T-helper 1 cell treated with Interleukin-12 subunit alpha and Interleukin-12 subunit beta and Interleukin-4 antibody, amounts not matched to agents 30 ng/mL and 1 ng/mL, for 36 hours (primary cell): ENCODE data around the gene PLCB1. TPM values are rescaled to one million over a fixed set of nuclear protein-coding genes. Genes with fewer than 3 reads are reported as not detected.

Experiments
- intact Hi-C: fragments of 100-400 bp; cut with micrococcal nuclease; formaldehyde crosslinking; loops from one replicate; pipeline ENCODE4 v1.15.1; 2024
- total RNA-seq: library from RNA; stranded (reverse); gene quantifications from 2 replicates; pipeline ENCODE4 v1.2.3, GENCODE V29; 2022

The PLCB1 gene
- total RNA-seq, 1 donor from 2014 or later = 1.4 TPM

DNA sequence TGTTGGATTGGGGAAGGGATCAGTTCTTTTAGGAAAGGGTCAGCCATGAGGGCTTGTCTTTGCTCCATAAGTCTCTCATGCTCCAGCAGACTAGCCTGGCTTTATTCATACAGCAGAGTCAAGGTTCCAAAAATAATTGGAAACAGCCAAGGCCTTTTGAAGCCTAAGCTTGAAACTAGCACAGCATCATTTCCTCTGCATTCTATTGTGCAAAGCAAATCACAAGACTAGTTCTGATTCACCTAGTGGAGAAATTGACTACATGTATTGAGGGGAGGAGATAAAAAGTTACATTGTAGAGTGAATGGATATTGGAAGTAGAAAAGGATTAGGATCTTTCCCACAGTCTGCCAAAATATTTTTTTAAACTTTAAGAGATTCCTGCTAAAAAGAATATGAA is 777.5 kb downstream of the PLCB1 start:
- intact Hi-C loops = no loop called here

DNA sequence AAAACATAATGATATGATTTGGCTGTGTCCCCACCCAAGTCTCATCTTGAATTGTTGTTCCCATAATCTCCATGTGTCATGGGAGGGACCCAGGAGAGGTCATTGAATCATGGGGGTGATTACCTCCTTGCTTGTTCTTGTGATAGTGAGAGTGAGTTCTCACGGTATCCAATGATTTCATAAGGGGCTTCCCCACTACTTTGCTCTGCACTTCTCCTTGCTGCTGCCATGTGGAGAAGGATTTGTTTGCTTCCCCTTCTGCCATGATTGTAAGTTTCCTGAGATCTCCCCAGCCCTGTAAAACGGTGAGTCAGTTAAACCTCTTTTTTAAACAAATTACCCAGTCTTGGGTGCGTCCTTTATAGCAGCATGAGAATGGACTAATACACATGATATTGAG is 780.0 kb downstream of the PLCB1 start:
- intact Hi-C loops = no loop called here

- intact Hi-C loops = no loop called here
Observed at GRCh38 chr20:8912731-8913130, 780.7 kb downstream of the PLCB1 start.

DNA sequence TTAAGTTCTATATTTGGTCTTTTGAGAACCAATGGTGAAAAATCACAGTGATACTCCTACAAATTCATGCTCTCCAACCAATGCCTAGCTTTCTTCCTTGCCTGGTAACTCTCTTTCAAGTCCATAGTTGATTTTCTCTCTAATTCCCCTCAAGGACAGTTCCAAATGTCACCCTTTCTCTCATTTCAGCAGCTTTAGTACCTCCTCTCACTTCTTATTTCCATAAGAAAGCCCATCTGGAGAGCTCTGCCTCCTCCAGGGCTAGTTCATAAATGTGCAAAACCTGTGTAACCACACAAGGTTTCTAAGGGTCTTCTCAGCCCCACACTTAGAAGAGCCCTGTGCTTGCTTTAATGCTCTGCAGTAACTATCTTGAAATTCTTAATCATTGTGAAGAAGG is 781.4 kb downstream of the PLCB1 start:
- intact Hi-C loops = no loop called here

DNA sequence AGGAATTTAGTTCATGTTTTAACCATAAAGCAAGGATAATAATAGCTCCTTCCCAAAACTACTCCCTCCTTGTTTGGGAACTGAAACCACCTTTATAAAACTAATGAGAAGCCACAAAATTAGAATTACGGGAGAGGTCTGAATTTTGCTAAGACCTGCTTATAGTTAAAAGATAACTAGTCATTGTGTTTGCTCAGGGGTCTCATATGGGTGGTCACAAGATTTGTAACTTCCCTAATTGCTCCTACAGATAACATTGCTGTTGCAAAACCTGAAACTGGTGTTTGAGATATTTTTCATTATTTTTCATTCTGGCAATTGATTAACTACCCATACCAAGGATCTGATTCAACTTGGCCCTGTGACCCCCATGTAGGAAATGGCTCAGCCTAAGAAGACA is 782.4 kb downstream of the PLCB1 start:
- intact Hi-C loops = no loop called here

GRCh38 chr20:8917084-8917483 is 785.0 kb downstream of the PLCB1 start:
- intact Hi-C loops = no loop called here

DNA sequence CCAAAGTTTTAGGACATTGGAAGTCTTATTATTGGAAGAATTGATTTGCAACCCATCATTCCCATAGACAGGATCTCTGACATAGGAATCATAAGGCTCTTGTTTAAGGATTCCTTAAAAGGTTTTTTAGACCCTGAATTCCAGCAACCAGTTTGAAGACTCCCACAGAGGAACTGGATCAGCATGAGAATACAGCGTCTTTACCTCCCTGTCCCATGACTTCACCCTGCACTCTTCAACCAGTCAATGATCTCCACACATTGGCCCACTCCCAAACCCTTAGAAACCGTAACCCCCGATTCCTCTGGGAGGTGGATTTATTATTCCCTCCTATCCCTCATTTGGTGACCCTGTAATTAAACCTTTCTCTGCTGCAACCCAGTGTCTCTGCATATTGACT is 786.1 kb downstream of the PLCB1 start:
- intact Hi-C loops = no loop called here

GRCh38 chr20:8924539-8924938 is 792.5 kb downstream of the PLCB1 start:
- intact Hi-C loops = no loop called here

DNA sequence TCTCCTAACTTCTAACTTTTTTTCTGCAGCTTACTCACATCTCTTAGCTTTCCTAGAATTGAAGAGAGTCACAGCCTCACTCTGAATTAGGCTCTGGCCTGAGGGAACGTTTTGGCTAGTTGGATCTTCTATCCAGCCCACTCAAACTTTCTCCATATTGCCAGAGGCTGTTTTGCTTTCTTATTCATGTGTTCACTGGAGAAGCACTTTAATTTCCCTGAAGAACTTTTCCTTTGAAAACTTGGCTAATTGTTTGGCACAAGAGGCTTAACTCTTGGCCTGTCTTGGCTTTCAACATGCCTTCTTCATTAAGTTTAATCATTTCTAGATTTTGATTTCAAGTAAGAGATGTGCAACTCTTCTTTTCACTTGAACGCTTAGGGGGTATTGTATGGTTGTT is 798.7 kb downstream of the PLCB1 start:
- intact Hi-C loops = no loop called here

- intact Hi-C loops = no loop called here
Observed at GRCh38 chr20:8932192-8933165, 800.4 kb downstream of the PLCB1 start.

GRCh38 chr20:8933381-8933807 is 801.3 kb downstream of the PLCB1 start:
- intact Hi-C loops = no loop called here

GRCh38 chr20:8934362-8934761 is 802.3 kb downstream of the PLCB1 start:
- intact Hi-C loops = no loop called here

Other genes with a start within 250 kb of the PLCB1 start
- gene HAO1, start 191.8 kb upstream of the PLCB1 start, total RNA-seq = not detected in 2 replicates
- 38.1 and 42.3 TPM in 2 replicates for gene TMX4, start 112.5 kb upstream of the PLCB1 start, total RNA-seq